HG03175 (cell line): ENCODE measurements around the gene OCEL1.

Source experiments
- ATAC-seq: cut with Tn5 transposase; IDR thresholded peaks from one replicate; pipeline ENCODE4 v1.9.1; 2021; ENCODE audit warnings: mild to moderate bottlenecking, moderate library complexity; ENCODE audit not compliant: unreplicated experiment

OCEL1 gene

DNA sequence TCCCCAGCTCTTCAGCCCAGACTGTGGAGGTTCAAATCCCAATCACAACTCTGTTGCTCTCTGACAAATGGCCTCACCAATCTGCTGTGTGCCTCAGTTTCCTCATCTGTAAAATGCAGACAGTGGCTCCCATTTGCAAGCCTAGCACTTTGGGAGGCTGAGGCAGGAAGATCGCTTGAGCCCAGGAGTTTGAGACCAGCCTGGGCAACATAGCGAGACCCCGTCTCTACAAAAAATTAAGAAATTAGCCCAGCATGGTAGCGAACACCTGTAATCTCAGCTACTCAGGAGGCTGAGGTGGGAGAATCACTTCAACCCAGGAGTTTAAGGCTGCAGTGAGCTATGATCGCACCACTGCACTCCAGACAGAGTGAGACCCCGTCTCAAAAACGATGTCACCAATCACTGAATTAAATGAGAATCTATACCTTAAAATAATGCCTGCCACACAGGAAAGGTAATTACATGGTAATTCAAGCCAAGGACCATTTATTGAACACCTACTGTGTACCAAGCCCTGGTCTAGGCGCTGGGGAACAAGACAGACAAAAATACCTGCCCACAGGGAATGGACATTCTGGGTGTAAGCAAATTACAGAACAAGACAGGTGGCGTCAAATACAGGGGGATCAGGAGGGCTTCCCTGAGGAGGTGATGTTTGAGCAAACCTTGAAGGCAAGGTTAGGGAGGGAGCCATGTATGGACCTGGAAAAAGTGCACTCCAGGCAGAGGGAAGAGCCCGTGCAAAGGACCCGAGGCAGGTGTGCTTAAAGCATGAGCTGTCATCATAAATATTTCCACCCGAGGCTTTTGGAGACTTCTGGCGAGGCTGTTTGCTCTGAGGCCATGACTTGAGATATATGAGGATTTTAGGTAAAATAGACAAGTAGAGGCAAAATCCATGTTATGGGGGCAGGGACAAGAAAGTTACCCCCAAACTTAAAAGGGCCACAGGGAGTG is 12.0 kb downstream of the OCEL1 start:
- no peak for ATAC-seq

DNA sequence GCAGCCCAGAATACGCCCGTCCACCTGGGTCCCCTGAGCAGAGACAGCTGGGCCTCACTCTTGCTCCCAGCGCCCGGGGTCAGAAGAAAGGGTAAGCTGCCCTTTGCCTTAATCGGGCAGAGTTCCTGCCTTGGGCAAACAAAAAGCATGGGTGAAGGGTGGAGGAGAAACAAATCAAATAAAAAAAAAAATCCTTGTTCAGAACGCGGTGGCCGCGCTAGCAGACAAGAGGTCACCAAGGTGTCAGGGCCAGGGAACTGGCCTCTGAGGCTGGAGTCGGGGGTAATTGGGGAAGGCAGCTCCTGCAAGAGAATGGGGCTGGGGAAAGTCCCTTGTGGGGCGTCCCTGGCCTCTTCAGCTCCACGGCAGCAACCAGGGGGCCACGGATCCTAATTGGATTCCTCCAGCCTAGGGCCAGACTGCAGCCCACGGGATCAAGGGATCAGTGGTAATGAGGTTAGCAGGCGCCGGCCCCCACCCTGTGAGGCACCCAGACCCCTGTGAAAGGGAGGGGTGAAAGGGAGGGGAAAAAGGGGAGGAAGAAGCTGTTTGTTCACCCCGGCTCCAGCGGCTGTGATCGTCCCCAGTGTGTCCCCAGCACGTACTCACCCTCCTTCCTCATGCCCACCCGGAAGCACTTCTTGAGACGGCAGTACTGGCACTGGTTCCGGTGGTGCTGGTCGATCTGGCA is 14.2 kb downstream of the OCEL1 start:
- no peak for ATAC-seq

GRCh38 chr19:17240826-17241399 is 14.9 kb downstream of the OCEL1 start:
- no peak for ATAC-seq

DNA sequence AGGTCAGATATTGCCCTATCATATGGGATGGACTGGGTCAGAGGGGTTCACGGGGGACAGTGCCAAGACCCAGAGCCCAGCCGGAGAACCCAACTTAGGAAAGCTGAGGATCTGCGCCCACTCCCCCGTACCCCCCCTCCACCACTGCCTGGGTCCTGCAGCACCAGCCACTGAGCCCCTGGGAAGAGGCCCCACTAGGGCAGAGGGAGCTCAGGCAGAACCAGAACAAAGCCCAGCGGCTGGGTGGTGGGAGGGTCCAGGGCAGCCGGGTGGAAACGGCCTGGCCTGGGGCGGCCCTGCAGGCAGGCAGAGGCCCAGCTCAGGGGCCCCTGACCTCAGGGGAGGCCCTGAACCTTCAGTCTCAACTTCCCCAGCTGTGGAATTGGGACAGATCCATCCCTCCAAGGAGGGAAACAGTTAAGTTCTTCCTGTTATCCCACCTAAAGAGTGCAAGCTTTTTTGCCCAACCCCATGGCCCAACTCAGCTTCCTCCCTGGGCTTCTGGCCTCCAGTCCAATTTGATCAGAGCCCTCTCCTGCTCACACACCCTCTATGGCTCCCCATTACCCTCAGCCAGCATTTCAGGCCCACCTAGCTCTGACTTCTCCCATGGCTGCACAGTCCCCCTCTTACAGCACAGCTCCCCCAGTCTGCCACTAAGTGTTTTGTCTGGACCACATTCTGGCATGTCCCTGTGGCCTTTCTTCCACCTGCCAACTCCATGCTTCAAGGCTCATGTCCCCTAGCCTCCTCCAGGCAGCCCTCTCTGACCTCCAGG is 16.6 kb downstream of the OCEL1 start:
- ATAC-seq = no peak

- ATAC-seq = no peak
Measured at GRCh38 chr19:17243211-17243829, 17.3 kb downstream of the OCEL1 start.

GRCh38 chr19:17243830-17244617 is 18.0 kb downstream of the OCEL1 start:
- no peak for ATAC-seq

GRCh38 chr19:17244618-17245534 is 18.9 kb downstream of the OCEL1 start:
- peak; percentile 15 for ATAC-seq

DNA sequence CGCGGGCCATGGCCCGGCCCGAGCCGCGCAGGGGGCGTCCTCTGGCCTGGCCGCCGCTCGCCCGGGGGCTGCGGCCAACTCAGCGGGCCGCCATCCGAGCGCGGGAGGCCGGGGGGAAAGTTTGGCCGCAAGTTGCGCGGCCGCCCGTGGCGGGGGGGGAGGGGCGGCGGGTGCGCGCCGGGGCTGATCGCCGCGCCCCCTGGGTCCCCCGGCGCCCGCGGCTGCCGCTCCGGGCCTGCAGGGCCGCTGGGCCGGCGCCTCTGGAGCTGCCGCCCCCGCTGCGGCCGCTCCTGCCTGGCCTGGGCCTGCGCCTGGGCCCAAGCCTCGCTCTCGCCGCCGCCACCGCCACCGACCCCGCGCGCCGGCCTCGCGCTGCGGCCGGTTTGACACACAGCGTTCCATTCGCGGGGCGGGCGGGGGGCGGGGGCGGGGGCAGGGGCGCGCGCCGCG is 19.5 kb downstream of the OCEL1 start, which contains the start of gene NR2F6:
Gene NR2F6 (minus strand): TSS at position 385 of the 450 bp plus-strand sequence. CDS start 699 bp downstream, outside the sequence.
- ATAC-seq = no peak

GRCh38 chr19:17246681-17247425 is 20.8 kb downstream of the OCEL1 start:
- ATAC-seq = no peak

GRCh38 chr19:17248011-17248776 is 22.2 kb downstream of the OCEL1 start:
- no peak for ATAC-seq

DNA sequence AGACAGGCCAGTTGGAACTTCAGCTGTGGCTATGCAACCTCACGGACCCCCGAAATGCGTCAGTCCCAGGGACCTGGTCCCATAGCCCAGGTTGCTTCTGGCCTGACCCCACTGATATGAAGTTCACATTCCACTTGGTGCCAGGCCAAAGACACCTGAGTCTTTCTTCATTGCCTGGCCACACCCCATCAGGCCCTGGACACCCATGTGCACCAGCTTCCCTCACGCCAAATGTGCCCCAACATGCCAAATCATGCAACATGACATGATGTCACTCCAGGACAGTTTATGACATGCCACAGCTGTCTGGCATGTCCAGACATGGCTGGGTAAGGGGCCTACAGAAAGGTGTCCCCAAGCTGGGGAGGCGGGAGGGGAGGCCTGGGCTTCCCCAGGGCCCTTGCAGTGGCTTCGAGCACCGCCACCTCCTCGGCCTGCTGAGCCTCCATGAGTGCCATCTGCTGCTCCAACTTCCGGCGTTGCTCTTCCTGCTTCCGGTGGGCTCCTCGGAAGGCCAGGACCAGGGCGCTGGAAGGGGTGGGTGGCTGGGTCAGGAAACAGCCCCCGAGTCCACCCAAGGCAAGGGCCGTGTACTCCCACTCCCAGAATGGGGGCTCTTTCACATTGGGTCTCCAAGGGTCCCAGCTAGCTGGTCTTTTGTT is 24.0 kb downstream of the OCEL1 start:
- no peak for ATAC-seq

GRCh38 chr19:17254636-17255035 is 28.6 kb downstream of the OCEL1 start:
- no peak for ATAC-seq

DNA sequence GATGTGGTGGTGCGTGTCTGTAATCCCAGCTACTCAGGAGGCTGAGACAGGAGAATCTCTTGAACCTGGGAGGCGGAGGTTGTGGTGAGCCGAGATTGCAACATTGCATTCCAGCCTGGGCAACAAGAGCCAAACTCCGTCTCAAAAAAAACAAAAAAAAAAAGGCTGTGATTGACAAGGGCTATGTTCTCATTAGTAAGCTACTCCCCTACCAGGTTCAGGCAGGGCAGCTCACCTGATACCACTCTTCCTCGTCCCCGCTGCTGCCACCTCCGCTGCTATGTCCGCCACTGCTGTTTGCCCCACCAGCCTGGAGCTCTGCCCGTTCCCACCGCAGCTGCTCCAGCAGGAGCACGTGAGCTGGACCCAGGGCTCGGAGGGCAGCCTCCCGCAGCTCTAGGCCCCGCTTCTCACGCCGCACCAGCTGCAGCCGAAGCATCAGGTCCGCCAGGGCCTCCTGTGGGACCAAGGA is 29.2 kb downstream of the OCEL1 start:
- no peak for ATAC-seq

DNA sequence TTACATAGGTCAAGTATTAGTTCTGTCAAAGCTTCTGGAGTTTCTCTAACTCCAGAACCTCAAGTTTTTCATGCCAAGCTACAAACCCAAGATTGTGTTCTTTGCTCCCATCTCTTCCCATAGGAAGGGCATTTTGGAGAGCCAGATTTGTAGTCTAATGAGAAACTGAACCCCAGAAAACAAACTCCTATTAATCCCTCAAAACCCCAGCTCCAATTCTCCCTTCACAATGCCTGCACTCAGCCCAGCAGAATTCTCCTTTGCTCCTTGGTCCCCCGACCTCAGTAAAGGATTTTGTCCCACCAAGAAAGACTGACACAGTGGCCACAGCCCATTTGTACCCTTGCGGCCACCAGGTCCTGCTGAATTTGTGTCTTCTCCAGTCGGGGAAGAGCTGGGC is 30.1 kb downstream of the OCEL1 start:
- no peak for ATAC-seq

GRCh38 chr19:17259118-17259780 is 33.2 kb downstream of the OCEL1 start:
- ATAC-seq = no peak

DNA sequence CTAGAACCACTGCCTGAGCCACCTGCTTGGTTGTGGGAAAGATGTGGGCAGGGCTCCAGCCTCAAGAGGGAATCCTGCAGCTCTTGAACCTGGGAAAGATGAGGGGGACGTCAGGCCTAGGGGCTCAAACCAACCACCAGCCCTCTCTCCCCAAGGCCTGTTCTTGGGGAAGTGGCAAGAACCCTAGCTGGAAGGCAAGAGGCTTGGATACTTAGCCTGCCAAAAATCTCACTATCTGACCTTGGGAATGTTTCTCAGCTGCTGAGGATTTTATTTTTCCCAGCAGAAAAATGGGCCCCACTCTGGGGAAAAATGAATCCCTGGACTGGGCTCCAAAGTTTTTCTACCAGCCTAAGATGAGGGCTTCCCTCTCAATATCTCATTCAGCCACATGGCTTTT is 33.9 kb downstream of the OCEL1 start:
- ATAC-seq = no peak
